DND-41 (cell line): ENCODE results near the gene DHX57.
"Not testable (repeated sequence)": the region's sequence is repeated elsewhere in the genome, so short reads cannot be mapped to it uniquely, and the experiment has no call there.

ENCODE experiments used
- ATAC-seq: fragments of 200-7000 bp; cut with Tn5 transposase; 3 replicates; pipeline ENCODE4 v1.9.1; 2021; ENCODE audit warnings: low read depth; ENCODE audit not compliant: insufficient read depth
- DNase-seq: peaks from one replicate; pipeline ENCODE4 v3.0.0-alpha.2; 2020
- H2AFZ ChIP-seq: 2 replicates; pipeline ENCODE4 v1.6.0; 2012; ENCODE audit warnings: low read depth, low read length
- H3K27ac ChIP-seq: 2 replicates; pipeline ENCODE4 v1.5.1; 2012; ENCODE audit warnings: low read length, inconsistent platforms
- H3K27me3 ChIP-seq: fragments of 200-600 bp; sonication (generic); 2 replicates; pipeline ENCODE4 v1.6.0; 2012; ENCODE audit warnings: low read length, mild to moderate bottlenecking, inconsistent platforms; ENCODE audit not compliant: insufficient read depth, poor library complexity
- H3K36me3 ChIP-seq: 2 replicates; pipeline ENCODE4 v1.5.1; 2012; ENCODE audit warnings: low read length, inconsistent platforms; ENCODE audit not compliant: insufficient read depth
- H3K4me1 ChIP-seq: 2 replicates; pipeline ENCODE4 v1.5.1; 2012; ENCODE audit warnings: mild to moderate bottlenecking, low read length; ENCODE audit not compliant: insufficient read depth
- H3K4me2 ChIP-seq: 2 replicates; pipeline ENCODE4 v1.6.0; 2012; ENCODE audit warnings: mild to moderate bottlenecking, moderate library complexity, low read length, inconsistent platforms; ENCODE audit not compliant: insufficient read depth
- H3K4me3 ChIP-seq, 2 experiments: fragments of 200-600 bp in 1 of 2; shearing (Covaris generic) in 1 of 2; 2 replicates each; pipeline ENCODE4 v1.5.1; 2012 to 2016; ENCODE audit warnings: inconsistent platforms in 2 of 2, low read length in 2 of 2, mild to moderate bottlenecking in 2 of 2, low read depth in 1 of 2, moderate library complexity in 1 of 2
- H3K79me2 ChIP-seq: 2 replicates; pipeline ENCODE4 v1.6.0; 2012; ENCODE audit warnings: low read length, inconsistent platforms; ENCODE audit not compliant: insufficient read depth
- H3K9ac ChIP-seq: 2 replicates; pipeline ENCODE4 v1.6.0; 2012; ENCODE audit warnings: low read depth, mild to moderate bottlenecking, inconsistent platforms, low read length, moderate library complexity
- H3K9me3 ChIP-seq: 2 replicates; pipeline ENCODE4 v1.5.1; 2012; ENCODE audit warnings: low read length, moderate library complexity, mild to moderate bottlenecking, inconsistent platforms; ENCODE audit not compliant: insufficient read depth, severe bottlenecking
- H4K20me1 ChIP-seq: 2 replicates; pipeline ENCODE4 v1.6.0; 2012; ENCODE audit warnings: low read length; ENCODE audit not compliant: insufficient read depth
- EZH2 ChIP-seq: IDR thresholded peaks from 3 replicates; pipeline ENCODE4 v1.6.1; 2012; ENCODE audit warnings: borderline replicate concordance, low read depth, mild to moderate bottlenecking, moderate library complexity, low read length, inconsistent platforms; ENCODE audit not compliant: severe bottlenecking
- TF ChIP-seq, protein P1 (sequence below): IDR thresholded peaks from 2 replicates; pipeline ENCODE4 v1.5.1; 2012; ENCODE audit warnings: borderline replicate concordance, low read length, moderate library complexity, mild to moderate bottlenecking; ENCODE audit not compliant: poor library complexity, severe bottlenecking; ENCODE audit errors: extremely low read depth

Gene DHX57

DNA sequence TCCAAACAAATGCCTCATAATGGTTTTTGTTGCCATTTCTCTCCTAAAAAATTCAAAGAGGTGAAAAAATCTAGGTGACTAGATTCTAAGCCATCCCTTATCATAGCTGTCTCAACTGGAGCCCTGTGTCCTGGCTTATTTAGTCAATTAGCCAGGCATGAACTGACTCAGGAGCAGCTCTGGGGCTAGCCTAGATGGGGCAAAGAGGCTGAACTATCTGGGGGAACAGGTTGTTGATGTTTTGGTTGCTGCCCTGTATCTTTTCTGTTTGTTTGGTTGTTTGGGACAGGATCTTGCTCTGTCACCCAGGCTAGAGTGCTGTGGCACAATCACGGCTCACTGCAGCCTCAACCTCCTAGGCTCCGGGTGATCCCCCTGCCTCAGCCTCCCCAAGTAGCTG, 83.0 kb downstream of the DHX57 start:
- ATAC-seq, result no peak

DNA sequence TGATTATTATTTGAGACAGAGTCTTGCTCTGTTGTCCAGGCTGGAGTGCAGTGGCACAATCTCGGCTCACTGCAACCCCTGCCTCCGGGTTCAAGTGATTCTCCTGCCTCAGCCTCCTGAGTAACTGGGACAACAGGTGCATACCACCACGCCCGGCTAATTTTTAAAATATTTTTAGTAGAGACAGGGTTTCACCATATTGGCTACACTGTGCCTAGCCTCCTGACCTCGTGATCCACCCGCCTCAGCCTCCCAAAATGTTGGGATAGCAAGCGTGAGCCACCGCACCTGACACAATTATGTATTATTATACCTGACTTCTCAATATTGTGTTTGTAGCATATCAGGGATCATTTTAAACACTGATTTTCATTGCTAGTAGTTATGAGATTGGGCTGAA, 83.4 kb downstream of the DHX57 start:
- H3K36me3 ChIP-seq, H3K9ac ChIP-seq, H3K4me1 ChIP-seq, H4K20me1 ChIP-seq, H3K9me3 ChIP-seq, DNase-seq, H3K27ac ChIP-seq, ATAC-seq, H3K27me3 ChIP-seq, H3K4me2 ChIP-seq, H3K4me3 ChIP-seq, H2AFZ ChIP-seq, H3K79me2 ChIP-seq: not testable (repeated sequence)

More for the DNA sequence above, 83.0 kb downstream of the DHX57 start:
- no peak for DNase-seq
- H3K9ac ChIP-seq, result no peak overlapping the region
- H2AFZ ChIP-seq, result no peak overlapping the region
- no peaks in the 10 kb centered on the region for H3K9me3 ChIP-seq
- no peak overlapping the region for H3K27ac ChIP-seq
- no peaks in the 10 kb centered on the region for H3K36me3 ChIP-seq
- no peaks in the 10 kb centered on the region for H3K79me2 ChIP-seq
- no peaks in the 10 kb centered on the region for H4K20me1 ChIP-seq
- H3K4me3 ChIP-seq, result no peak overlapping the region
- no peak overlapping the region for H3K4me2 ChIP-seq
- no peaks in the 10 kb centered on the region for H3K27me3 ChIP-seq
- H3K4me1 ChIP-seq, result no peaks in the 10 kb centered on the region
- TF ChIP-seq, protein P1, sequence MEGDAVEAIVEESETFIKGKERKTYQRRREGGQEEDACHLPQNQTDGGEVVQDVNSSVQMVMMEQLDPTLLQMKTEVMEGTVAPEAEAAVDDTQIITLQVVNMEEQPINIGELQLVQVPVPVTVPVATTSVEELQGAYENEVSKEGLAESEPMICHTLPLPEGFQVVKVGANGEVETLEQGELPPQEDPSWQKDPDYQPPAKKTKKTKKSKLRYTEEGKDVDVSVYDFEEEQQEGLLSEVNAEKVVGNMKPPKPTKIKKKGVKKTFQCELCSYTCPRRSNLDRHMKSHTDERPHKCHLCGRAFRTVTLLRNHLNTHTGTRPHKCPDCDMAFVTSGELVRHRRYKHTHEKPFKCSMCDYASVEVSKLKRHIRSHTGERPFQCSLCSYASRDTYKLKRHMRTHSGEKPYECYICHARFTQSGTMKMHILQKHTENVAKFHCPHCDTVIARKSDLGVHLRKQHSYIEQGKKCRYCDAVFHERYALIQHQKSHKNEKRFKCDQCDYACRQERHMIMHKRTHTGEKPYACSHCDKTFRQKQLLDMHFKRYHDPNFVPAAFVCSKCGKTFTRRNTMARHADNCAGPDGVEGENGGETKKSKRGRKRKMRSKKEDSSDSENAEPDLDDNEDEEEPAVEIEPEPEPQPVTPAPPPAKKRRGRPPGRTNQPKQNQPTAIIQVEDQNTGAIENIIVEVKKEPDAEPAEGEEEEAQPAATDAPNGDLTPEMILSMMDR, result no peak
- no peak for TF ChIP-seq EZH2

DNA sequence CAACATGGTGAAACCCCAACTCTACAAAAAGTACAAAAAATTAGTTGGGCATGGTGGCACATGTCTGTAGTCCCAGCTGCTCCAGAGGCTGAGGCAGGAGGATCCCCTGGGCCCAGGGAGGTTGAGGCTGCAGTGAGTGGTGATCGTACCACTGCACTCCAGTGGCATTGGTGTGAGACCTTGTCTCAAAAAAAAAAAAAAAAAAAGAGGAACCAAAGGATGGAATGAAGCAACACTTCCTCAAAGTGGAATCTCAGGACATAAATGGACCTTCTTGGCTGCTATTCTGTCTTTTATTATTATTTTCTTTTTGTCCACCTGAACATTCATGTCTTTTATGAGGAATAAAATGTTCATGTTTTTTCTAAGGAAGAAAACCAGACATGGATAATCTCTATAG, 84.0 kb downstream of the DHX57 start:
- no peak overlapping the region for H3K4me3 ChIP-seq
- no peaks in the 10 kb centered on the region for H3K79me2 ChIP-seq
- no peak for TF ChIP-seq EZH2
- TF ChIP-seq, protein P1, result no peak
- no peak overlapping the region for H3K9ac ChIP-seq
- H3K4me2 ChIP-seq, result no peak overlapping the region
- H3K27ac ChIP-seq, result no peak overlapping the region
- ATAC-seq (no peak), DNase-seq (no peak)
- no peak overlapping the region for H2AFZ ChIP-seq
- no peaks in the 10 kb centered on the region for H4K20me1 ChIP-seq
- H3K27me3 ChIP-seq, result no peaks in the 10 kb centered on the region
- H3K36me3 ChIP-seq, result no peaks in the 10 kb centered on the region
- no peaks in the 10 kb centered on the region for H3K4me1 ChIP-seq
- no peaks in the 10 kb centered on the region for H3K9me3 ChIP-seq

DNA sequence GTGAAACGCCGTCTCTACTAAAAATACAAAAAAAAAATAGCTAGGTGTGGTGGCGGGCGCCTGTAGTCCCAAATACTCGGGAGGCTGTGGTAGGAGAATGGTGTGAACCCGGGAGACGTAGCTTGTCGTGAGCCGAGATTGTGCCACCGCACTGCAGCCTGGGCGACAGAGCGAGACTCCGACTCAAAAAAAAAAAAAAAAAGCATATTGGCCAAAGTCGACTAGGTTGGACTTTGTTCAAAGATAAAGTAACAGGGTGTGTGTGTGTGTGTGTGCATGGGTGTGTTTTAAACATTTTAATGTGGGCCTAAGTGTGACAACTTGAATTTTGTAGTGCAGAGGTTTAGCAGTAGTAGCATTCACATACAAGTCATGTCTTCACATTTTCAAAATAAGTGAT, 86.0 kb downstream of the DHX57 start:
- Histone ChIP-seq H3K27me3 (no peaks in the 10 kb centered on the region), H3K9me3 (no peaks in the 10 kb centered on the region), H3K4me2 (no peak overlapping the region), H3K9ac (no peak overlapping the region), H4K20me1 (no peaks in the 10 kb centered on the region), H3K79me2 (no peaks in the 10 kb centered on the region), H3K4me3 (no peak overlapping the region), H3K27ac (no peak overlapping the region), H2AFZ (no peak overlapping the region), H3K36me3 (no peaks in the 10 kb centered on the region), H3K4me1 (no peaks in the 10 kb centered on the region)
- ATAC-seq, result no peak
- DNase-seq, result no peak
- TF ChIP-seq EZH2, result no peak
- TF ChIP-seq, protein P1, result no peak
